ENCODE measurements around the gene INTS11.

The INTS11 gene

GRCh38 chr1:1274931-1275431 is 49.5 kb downstream of the INTS11 start:
- H3K4me3 ChIP-seq (ENCODE audit: low read length) = no peak overlapping the region
- no peak for DNase-seq (ENCODE audit: low read depth)
- TF ChIP-seq CTCF (conservative IDR thresholded peaks at IDR 0.05; ENCODE audit: low read depth, low read length) = no peak

- DNase-seq (ENCODE audit: low read depth) = no peak
- TF ChIP-seq CTCF (conservative IDR thresholded peaks at IDR 0.05; ENCODE audit: low read depth, low read length) = no peak
- peak overlapping the region; percentile 62 for H3K4me3 ChIP-seq (ENCODE audit: low read length)
Measured at GRCh38 chr1:1274299-1274930, 50.0 kb downstream of the INTS11 start.

GRCh38 chr1:1273512-1274298 is 50.8 kb downstream of the INTS11 start, which contains the start of gene UBE2J2:
UBE2J2 (minus strand) TSS chr1:1273854; CDS start chr1:1267992, 5,862 bp downstream.
- H3K4me3 ChIP-seq (ENCODE audit: low read length) = peak within 1 kb of the TSS; percentile 79
- TF ChIP-seq CTCF (conservative IDR thresholded peaks at IDR 0.05; ENCODE audit: low read depth, low read length) = no peak
- DNase-seq (ENCODE audit: low read depth) = peak; percentile 58

GRCh38 chr1:1273209-1273511 is 51.3 kb downstream of the INTS11 start:
- no peak for DNase-seq (ENCODE audit: low read depth)
- H3K4me3 ChIP-seq (ENCODE audit: low read length) = peak overlapping the region; percentile 79
- no peak for TF ChIP-seq CTCF (conservative IDR thresholded peaks at IDR 0.05; ENCODE audit: low read depth, low read length)

- no peak for TF ChIP-seq CTCF (conservative IDR thresholded peaks at IDR 0.05; ENCODE audit: low read depth, low read length)
- DNase-seq (ENCODE audit: low read depth) = no peak
- H3K4me3 ChIP-seq (ENCODE audit: low read length) = peak overlapping the region; percentile 79
Measured at GRCh38 chr1:1272341-1273208, 51.9 kb downstream of the INTS11 start.

GRCh38 chr1:1270813-1271212 is 53.6 kb downstream of the INTS11 start:
- H3K4me3 ChIP-seq (ENCODE audit: low read length) = no peak overlapping the region
- DNase-seq (ENCODE audit: low read depth) = no peak
- no peak for TF ChIP-seq CTCF (conservative IDR thresholded peaks at IDR 0.05; ENCODE audit: low read depth, low read length)

All from retinal pigment epithelial cell (primary cell).